Stimulated activated naive B cell treated with anti-CD40 and anti-IgM and Interleukin-4, amounts not matched to agents 10 μg/mL and 1 μg/mL and 100 μg/mL, for 72 hours (primary cell): ENCODE data around the gene BTBD9.

Source experiments
- ATAC-seq, 2 donors: fragments of 150-1000 bp; cut with Tn5 transposase; replicated peaks; 2 replicates each; pipeline ENCODE4 v1.10.0; 2021; ENCODE audit warnings: moderate library complexity in 1 of 2
- DNase-seq: peaks from one replicate; pipeline ENCODE4 v3.0.0; 2021
- H3K27ac Mint-ChIP-seq: one replicate; pipeline ENCODE4 v1.8.0; 2022; ENCODE audit warnings: mild to moderate bottlenecking, mixed read lengths
- H3K27me3 Mint-ChIP-seq, 2 donors: one replicate each; pipeline ENCODE4 v1.8.0; 2022; ENCODE audit warnings: mixed read lengths in 2 of 2
- H3K36me3 Mint-ChIP-seq, 2 donors: one replicate each; pipeline ENCODE4 v1.8.0; 2022; ENCODE audit warnings: mixed read lengths in 2 of 2, mild to moderate bottlenecking in 1 of 2
- H3K4me1 Mint-ChIP-seq, 2 donors: one replicate each; pipeline ENCODE4 v1.8.0; 2022; ENCODE audit warnings: mixed read lengths in 2 of 2, mild to moderate bottlenecking in 1 of 2
- H3K4me3 Mint-ChIP-seq, 2 donors: one replicate each; pipeline ENCODE4 v1.8.0; 2022; ENCODE audit warnings: mild to moderate bottlenecking in 2 of 2, mixed read lengths in 2 of 2, moderate library complexity in 1 of 2
- H3K9me3 Mint-ChIP-seq, 2 donors: one replicate each; pipeline ENCODE4 v1.8.0; 2022; ENCODE audit warnings: mixed read lengths in 2 of 2, mild to moderate bottlenecking in 1 of 2

The BTBD9 gene

GRCh38 chr6:38639498-38640215, at the start of gene BTBD9:
TSS of gene BTBD9 (minus strand) at chr6:38639929.
- H3K9me3 Mint-ChIP-seq = no peaks in the 10 kb centered on the region

DNA sequence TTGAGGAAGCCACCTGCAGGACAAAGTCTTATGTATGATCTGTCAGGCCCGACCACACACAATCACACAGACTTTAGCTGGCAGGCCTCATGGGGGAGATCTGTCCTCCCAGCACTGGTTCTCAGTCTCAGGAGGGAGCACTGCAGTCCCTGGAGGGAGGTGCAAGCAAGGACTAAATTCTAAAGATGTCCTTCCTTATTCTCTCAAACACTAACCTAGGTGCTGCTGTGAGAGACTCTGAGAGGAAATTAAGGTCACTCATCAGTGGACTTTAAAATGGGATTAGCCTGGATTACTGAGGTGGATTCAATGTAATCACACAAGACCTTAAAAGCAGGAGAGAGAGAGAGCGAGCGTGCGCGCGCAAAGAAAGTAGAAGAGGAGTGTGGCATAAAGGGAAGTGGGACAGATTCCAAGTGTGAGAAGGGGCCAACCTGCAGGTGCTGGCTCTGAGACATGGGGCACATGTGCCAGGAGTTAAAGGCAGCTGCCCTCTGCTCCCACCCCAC, 48.9 kb upstream of the BTBD9 start:
- peak overlapping the region; percentile 31 to 75 for H3K4me3 Mint-ChIP-seq
- peak; percentile 94 to 96 for ATAC-seq
- H3K27me3 Mint-ChIP-seq = no peaks in the 10 kb centered on the region
- peak overlapping the region; percentile 72 for H3K27ac Mint-ChIP-seq
- peak; percentile 28 for DNase-seq
- peaks cover 5 to 12% of the 10 kb centered on the region in 2 donors for H3K36me3 Mint-ChIP-seq
- peaks cover 27 to 32% of the 10 kb centered on the region in 2 donors for H3K4me1 Mint-ChIP-seq
- no peaks in the 10 kb centered on the region for H3K9me3 Mint-ChIP-seq

More at GRCh38 chr6:38639498-38640215, at the start of gene BTBD9:
- Mint-ChIP-seq H3K36me3 (peaks cover 1 to 7% of the 10 kb centered on the region in 2 donors), H3K27me3 (no peaks in the 10 kb centered on the region), H3K27ac (peak within 1 kb of the TSS; percentile 98), H3K4me3 (peak within 1 kb of the TSS; percentile 91 to 93), H3K4me1 (peaks cover 29 to 42% of the 10 kb centered on the region in 2 donors)
- ATAC-seq (peak; percentile 85 to 90), DNase-seq (peak; percentile 82)

DNA sequence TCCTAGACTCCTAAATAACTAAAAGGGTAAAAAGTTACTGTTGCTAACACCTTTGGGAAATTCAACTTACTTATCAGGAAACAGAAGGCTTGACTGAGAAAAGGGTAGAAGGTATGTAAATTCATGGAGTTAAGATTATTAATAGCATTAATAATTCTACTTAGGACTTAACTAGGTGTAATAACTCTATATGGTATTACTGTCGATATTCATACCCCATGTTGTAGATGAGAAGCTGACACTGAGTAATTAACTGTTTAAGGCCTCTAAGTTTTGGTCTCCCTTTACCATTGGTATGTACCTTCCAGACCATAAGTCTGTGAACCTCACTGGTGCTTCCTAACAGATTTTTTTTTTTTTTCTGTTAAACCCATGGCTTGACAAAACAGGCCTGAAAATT, 47.8 kb upstream of the BTBD9 start:
- Mint-ChIP-seq H3K27ac (no peak overlapping the region), H3K9me3 (no peaks in the 10 kb centered on the region), H3K4me3 (no peak overlapping the region), H3K36me3 (peaks cover 6 to 17% of the 10 kb centered on the region in 2 donors), H3K27me3 (no peaks in the 10 kb centered on the region), H3K4me1 (peaks cover 23 to 31% of the 10 kb centered on the region in 2 donors)
- DNase-seq = no peak
- ATAC-seq = no peak

DNA sequence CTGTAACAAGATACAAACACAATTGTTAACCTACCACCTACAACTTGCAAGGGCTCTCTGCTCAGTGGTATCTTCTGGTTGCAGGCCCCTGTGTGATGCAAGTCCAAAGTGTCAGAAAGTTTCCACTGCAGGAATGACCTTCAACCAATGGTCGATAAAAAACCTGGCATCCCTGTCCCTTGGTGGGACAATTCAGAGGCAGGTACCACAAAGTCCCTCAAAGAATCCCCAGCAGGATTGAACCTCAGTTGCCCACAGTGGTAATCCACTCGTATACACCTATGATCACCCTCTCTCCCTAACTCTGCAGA, 47.3 kb upstream of the BTBD9 start:
- Mint-ChIP-seq H3K36me3 (peaks cover 6 to 18% of the 10 kb centered on the region in 2 donors), H3K9me3 (no peaks in the 10 kb centered on the region), H3K27ac (no peak overlapping the region), H3K27me3 (no peaks in the 10 kb centered on the region), H3K4me3 (no peak overlapping the region), H3K4me1 (peaks cover 23 to 33% of the 10 kb centered on the region in 2 donors)
- no peak for ATAC-seq
- DNase-seq = no peak

DNA sequence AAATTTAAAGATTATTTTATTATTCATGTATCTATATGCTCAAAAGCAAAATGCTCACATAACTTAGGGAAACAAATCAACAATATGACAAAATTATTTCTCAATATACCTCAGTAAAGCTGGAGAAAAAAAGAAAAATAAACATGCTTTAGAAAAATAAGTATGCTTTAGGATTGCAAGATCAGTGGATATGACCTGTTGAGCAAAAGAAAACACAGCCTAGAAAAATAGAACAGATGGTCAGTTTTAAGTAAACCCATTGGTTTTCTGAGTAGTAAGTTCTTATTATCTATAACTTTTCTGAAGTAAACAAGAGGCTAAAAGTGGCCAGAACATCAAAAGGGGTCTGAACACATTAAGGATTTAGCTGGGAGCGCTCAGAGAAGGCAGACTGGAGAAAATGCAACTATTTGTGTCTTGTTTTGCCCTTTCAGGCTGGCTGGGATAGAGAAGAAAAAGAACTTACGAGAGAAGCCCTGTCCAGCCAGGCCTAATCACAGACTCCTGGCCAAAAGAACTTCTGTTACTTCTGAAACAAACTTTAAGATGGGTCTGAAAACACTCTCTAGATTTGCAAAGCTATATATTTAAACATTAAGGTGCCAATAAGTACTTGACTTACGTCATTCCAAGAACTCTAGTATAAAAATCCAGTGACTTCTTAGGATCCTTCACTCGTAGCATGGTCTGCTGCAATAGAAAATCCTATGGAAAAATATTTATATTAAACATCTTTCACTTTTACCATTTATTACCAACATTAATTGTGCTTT, 46.7 kb upstream of the BTBD9 start:
- Mint-ChIP-seq H3K27ac (no peak overlapping the region), H3K4me1 (peaks cover 29 to 37% of the 10 kb centered on the region in 2 donors), H3K27me3 (no peaks in the 10 kb centered on the region), H3K36me3 (peaks cover 10 to 24% of the 10 kb centered on the region in 2 donors), H3K9me3 (no peaks in the 10 kb centered on the region), H3K4me3 (no peak overlapping the region)
- DNase-seq (no peak), ATAC-seq (no peak)

- H3K27ac Mint-ChIP-seq = no peak overlapping the region
Observed at GRCh38 chr6:38684904-38685303, 45.2 kb upstream of the BTBD9 start.

GRCh38 chr6:38684237-38684636, 44.5 kb upstream of the BTBD9 start:
- Mint-ChIP-seq H3K36me3 (peaks cover 18 to 32% of the 10 kb centered on the region in 2 donors), H3K27ac (no peak overlapping the region), H3K27me3 (no peaks in the 10 kb centered on the region), H3K4me3 (no peak overlapping the region), H3K9me3 (no peaks in the 10 kb centered on the region), H3K4me1 (peaks cover 25 to 33% of the 10 kb centered on the region in 2 donors)
- DNase-seq = no peak
- ATAC-seq = no peak

More at GRCh38 chr6:38684904-38685303, 45.2 kb upstream of the BTBD9 start:
- no peaks in the 10 kb centered on the region for H3K27me3 Mint-ChIP-seq
- H3K4me3 Mint-ChIP-seq = no peak overlapping the region
- no peaks in the 10 kb centered on the region for H3K9me3 Mint-ChIP-seq
- DNase-seq (no peak), ATAC-seq (peak; percentile 24 to 47)
- H3K36me3 Mint-ChIP-seq = peaks cover 16 to 30% of the 10 kb centered on the region in 2 donors
- H3K4me1 Mint-ChIP-seq = peaks cover 29 to 37% of the 10 kb centered on the region in 2 donors

DNA sequence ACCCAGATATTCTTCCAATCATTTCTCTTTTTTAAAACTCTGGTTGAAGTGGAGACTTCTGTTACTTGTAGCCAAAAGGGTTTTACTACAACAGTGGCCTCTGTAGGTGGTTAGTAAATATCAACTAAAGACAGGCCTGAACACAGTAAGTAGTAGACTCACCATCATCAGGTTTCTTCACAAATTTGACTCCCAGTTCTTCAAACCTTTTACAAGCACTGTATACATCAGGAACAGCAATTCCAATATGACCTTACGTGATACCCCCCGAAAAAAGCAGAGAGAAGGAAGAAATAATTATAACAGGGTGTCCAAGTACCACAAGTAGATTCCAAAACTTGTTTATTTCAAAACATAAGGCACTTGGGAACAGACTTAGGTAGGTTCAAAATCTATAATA, 42.1 kb upstream of the BTBD9 start:
- H3K27me3 Mint-ChIP-seq = no peaks in the 10 kb centered on the region
- H3K4me1 Mint-ChIP-seq = peaks cover 22 to 36% of the 10 kb centered on the region in 2 donors
- no peak for ATAC-seq
- no peak for DNase-seq
- H3K9me3 Mint-ChIP-seq = no peaks in the 10 kb centered on the region
- H3K36me3 Mint-ChIP-seq = peaks cover 30 to 46% of the 10 kb centered on the region in 2 donors
- no peak overlapping the region for H3K27ac Mint-ChIP-seq
- no peak overlapping the region for H3K4me3 Mint-ChIP-seq

DNA sequence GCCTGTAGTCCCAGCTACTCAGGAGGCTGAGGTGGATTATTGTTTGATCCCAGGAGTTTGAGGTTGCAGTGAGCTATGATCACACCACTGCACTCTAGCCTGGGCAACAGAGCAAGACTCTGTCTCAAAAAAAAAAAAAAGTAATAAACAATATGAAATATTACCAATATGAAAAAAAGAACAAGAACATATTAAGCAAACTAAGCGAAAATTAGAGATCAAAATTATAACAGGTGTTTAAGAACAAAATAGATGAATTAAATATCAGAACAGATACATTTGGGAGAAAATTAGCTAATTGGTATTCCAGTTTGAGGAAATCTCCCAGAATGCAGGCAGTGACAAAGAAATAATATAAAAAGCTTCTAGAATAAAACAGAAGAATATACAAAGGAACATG, 39.9 kb upstream of the BTBD9 start:
- H3K27me3 Mint-ChIP-seq = no peaks in the 10 kb centered on the region
- no peaks in the 10 kb centered on the region for H3K9me3 Mint-ChIP-seq
- no peak overlapping the region for H3K4me3 Mint-ChIP-seq
- DNase-seq = no peak
- no peak for ATAC-seq
- H3K4me1 Mint-ChIP-seq = peaks cover 25 to 50% of the 10 kb centered on the region in 2 donors
- H3K36me3 Mint-ChIP-seq = peaks cover 45 to 61% of the 10 kb centered on the region in 2 donors
- H3K27ac Mint-ChIP-seq = no peak overlapping the region

DNA sequence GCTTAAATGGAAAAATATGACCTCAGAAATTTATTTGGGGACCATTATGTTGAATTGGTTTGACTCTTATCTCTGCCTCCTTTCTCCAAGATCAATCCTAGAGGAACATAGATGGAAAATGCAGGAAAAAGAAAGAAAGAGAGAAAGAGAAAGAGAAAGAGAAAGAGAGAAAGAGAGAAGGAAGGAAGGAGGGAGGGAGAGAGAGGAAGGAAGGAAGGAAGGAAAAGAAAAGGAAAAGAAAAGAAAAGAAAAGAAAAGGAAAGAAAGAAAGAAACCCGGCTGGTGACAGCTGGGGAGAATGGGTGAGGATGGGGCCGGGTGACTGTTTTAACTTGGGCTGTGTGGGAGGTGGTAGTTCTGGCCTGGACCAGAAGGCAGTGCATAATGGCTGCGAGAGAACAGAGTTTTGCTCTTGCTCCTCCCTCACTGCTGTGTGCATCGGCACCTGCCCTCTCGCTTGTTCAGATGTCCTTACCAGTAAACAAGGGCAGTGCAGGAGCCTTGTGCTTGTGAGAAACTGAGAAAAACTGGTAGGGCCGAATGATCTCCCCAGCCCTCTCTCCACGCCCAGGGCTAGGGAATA, 38.5 kb upstream of the BTBD9 start:
- H3K4me1 Mint-ChIP-seq = peaks cover 35 to 64% of the 10 kb centered on the region in 2 donors
- H3K36me3 Mint-ChIP-seq = peaks cover 55 to 73% of the 10 kb centered on the region in 2 donors
- no peaks in the 10 kb centered on the region for H3K27me3 Mint-ChIP-seq
- peak overlapping the region; percentile 37 for H3K27ac Mint-ChIP-seq
- H3K4me3 Mint-ChIP-seq = peak overlapping the region in 1 of 2 donors; percentile 33
- peaks cover 3 to 4% of the 10 kb centered on the region in 2 donors for H3K9me3 Mint-ChIP-seq
- DNase-seq = no peak
- ATAC-seq = peak; percentile 55 to 61

- Mint-ChIP-seq H3K36me3 (peaks cover 54 to 67% of the 10 kb centered on the region in 2 donors), H3K4me1 (peaks cover 41 to 70% of the 10 kb centered on the region in 2 donors), H3K9me3 (peaks cover 3 to 4% of the 10 kb centered on the region in 2 donors), H3K4me3 (peak overlapping the region; percentile 26 to 65), H3K27ac (peak overlapping the region; percentile 82), H3K27me3 (no peaks in the 10 kb centered on the region)
- DNase-seq (no peak), ATAC-seq (peak; percentile 1 to 31)
Observed at GRCh38 chr6:38676974-38677544, 37.3 kb upstream of the BTBD9 start.

DNA sequence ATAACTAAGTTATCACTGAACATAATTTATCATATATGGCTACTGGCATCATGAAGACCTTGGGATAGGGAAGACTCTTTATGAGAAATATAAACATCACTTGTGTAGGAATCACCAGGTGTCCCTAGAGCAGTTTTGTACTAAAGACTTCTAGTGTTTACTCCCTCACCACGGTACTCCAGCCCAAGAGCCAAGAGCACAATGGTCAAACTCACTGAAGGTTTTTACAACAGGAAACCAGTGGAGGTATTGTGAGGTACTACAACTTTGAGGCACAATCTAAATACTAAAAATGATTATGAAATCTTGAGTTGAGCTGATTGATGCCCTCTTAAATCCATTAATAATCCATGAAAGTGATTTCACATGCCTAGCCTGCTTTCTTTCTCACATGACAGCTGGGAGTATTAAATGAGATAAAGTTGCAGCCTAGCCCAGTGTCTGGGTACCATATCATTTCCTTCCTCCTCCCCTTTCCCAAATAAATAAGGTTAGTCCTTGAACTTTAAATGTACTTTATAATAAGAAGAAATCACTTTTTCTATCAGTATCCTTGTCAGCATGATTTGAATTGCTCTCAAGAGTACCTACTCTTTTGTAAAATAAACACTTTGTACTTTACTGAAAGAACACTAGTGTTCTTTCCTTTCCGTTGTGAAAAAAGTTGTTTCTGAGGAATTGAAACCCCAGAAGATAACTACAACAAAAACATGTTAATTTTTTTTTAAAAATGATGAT, 36.7 kb upstream of the BTBD9 start:
- peaks cover 3 to 4% of the 10 kb centered on the region in 2 donors for H3K9me3 Mint-ChIP-seq
- peak overlapping the region; percentile 26 to 65 for H3K4me3 Mint-ChIP-seq
- peaks cover 36 to 67% of the 10 kb centered on the region in 2 donors for H3K4me1 Mint-ChIP-seq
- ATAC-seq (peak; percentile 58 to 61), DNase-seq (no peak)
- no peaks in the 10 kb centered on the region for H3K27me3 Mint-ChIP-seq
- H3K36me3 Mint-ChIP-seq = peaks cover 50 to 60% of the 10 kb centered on the region in 2 donors
- H3K27ac Mint-ChIP-seq = peak overlapping the region; percentile 82

- Mint-ChIP-seq H3K36me3 (peaks cover 38 to 47% of the 10 kb centered on the region in 2 donors), H3K27me3 (no peaks in the 10 kb centered on the region), H3K27ac (peak overlapping the region; percentile 31), H3K4me1 (peaks cover 36 to 59% of the 10 kb centered on the region in 2 donors), H3K9me3 (peaks cover 3 to 4% of the 10 kb centered on the region in 2 donors), H3K4me3 (no peak overlapping the region)
- DNase-seq = no peak
- ATAC-seq = peak; percentile 29 to 38
Observed at GRCh38 chr6:38673397-38674165, 33.9 kb upstream of the BTBD9 start.
